GM12878 (cell line): ENCODE results near the gene IGLL5. TPM values are rescaled to one million over a fixed set of nuclear protein-coding genes. Genes with fewer than 3 reads are reported as not detected.

Experiments
- ATAC-seq: fragments of 200-7000 bp; cut with Tn5 transposase; 3 replicates; pipeline ENCODE4 v1.9.1; 2020; ENCODE audit warnings: mild to moderate bottlenecking, moderate library complexity
- BruUV-seq: library from RNA; stranded (reverse); fragments of 400-500 nt; replicated peaks from 2 replicates; lab custom pipeline; 2021; lab: Mats Ljungman, UMichigan
- CTCF ChIA-PET: fragments of 300-600 bp; sonication (Branson Sonifier 250); formaldehyde crosslinking; extraction: SDS; loops from one replicate; lab custom pipeline; 2021; ENCODE audit warnings: inconsistent platforms; lab: Yijun Ruan, JAX
- POLR2A ChIA-PET: fragments of 350-600 bp; formaldehyde crosslinking; extraction: SDS; loops from one replicate; lab custom pipeline; 2021; ENCODE audit warnings: inconsistent platforms; lab: Charles Lee
- RAD21 ChIA-PET: fragments of 300-600 bp; sonication (Branson Sonifier 250); formaldehyde crosslinking; loops from one replicate; lab custom pipeline; 2023; ENCODE audit warnings: antibody characterized with exemption; ENCODE audit not compliant: unreplicated experiment; lab: Charles Lee
- SMC1A ChIA-PET: fragments of 300-600 bp; sonication (Branson Sonifier 250); formaldehyde crosslinking; loops from one replicate; lab custom pipeline; 2023; ENCODE audit not compliant: unreplicated experiment, uncharacterized antibody; lab: Charles Lee
- DNase-seq: peaks from one replicate; pipeline ENCODE4 v3.0.0-alpha.2; 2011; ENCODE audit warnings: low read depth, low spot score
- FAIRE-seq: peaks from 3 replicates; lab custom pipeline; 2011; peaks lifted over from hg19 to GRCh38; lab: Jason Lieb, UNC
- H2AFZ ChIP-seq: 2 replicates; pipeline ENCODE4 v1.6.0; 2011; ENCODE audit warnings: low read depth, low read length, control low read depth; ENCODE audit not compliant: control insufficient read depth
- H3K27ac ChIP-seq: 2 replicates; pipeline ENCODE4 v1.5.1; 2011; ENCODE audit warnings: control low read depth; ENCODE audit not compliant: control insufficient read depth, insufficient read depth
- H3K27me3 ChIP-seq, 2 experiments: replicated peaks in 1 of 2; 2 replicates each; pipeline versions ENCODE4 v1.6.0 to v1.6.1; 2011; ENCODE audit warnings: low read length in 1 of 2; ENCODE audit not compliant: control insufficient read depth in 2 of 2, insufficient read depth in 2 of 2
- H3K36me3 ChIP-seq, 2 experiments: 2 replicates each; pipeline ENCODE4 v1.5.1; 2011; ENCODE audit warnings: low read length in 1 of 2; ENCODE audit not compliant: control insufficient read depth in 2 of 2, insufficient read depth in 2 of 2
- H3K4me1 ChIP-seq: 2 replicates; pipeline ENCODE4 v1.6.1; 2011; ENCODE audit warnings: mild to moderate bottlenecking, low read length, moderate library complexity, mixed read lengths; ENCODE audit not compliant: control insufficient read depth, insufficient read depth
- H3K4me2 ChIP-seq: 2 replicates; pipeline ENCODE4 v1.6.0; 2011; ENCODE audit warnings: control low read depth; ENCODE audit not compliant: control insufficient read depth, insufficient read depth
- H3K4me3 ChIP-seq: fragments of 200-600 bp; sonication (generic); 2 replicates; pipeline ENCODE4 v1.5.1; 2016
- H3K79me2 ChIP-seq: 2 replicates; pipeline ENCODE4 v1.6.0; 2011; ENCODE audit warnings: low read length; ENCODE audit not compliant: control insufficient read depth, insufficient read depth
- H3K9ac ChIP-seq: 2 replicates; pipeline ENCODE4 v1.8.0; 2011; ENCODE audit warnings: low read length, control low read depth, mixed read lengths; ENCODE audit not compliant: control insufficient read depth, insufficient read depth
- H3K9me3 ChIP-seq: replicated peaks from 3 replicates; pipeline ENCODE4 v1.5.1; 2011; ENCODE audit warnings: mild to moderate bottlenecking, low read length; ENCODE audit not compliant: control insufficient read depth, insufficient read depth
- H4K20me1 ChIP-seq: 2 replicates; pipeline ENCODE4 v1.6.0; 2011; ENCODE audit not compliant: control insufficient read depth, insufficient read depth
- HDGF ChIP-seq: fragments of 450-650 bp; IDR thresholded peaks from 2 replicates; pipeline ENCODE4 v1.6.1; 2016; ENCODE audit warnings: antibody characterized with exemption
- KLF5 ChIP-seq: fragments of 450-650 bp; IDR thresholded peaks from 2 replicates; pipeline ENCODE4 v1.6.1; 2014; ENCODE audit warnings: mild to moderate bottlenecking; ENCODE audit not compliant: partially characterized antibody
- POLR2AphosphoS2 ChIP-seq: IDR thresholded peaks from 2 replicates; pipeline ENCODE4 v1.6.1; 2011; ENCODE audit warnings: low read depth, mild to moderate bottlenecking, low read length, improper control_type of control experiment, moderate library complexity
- WGBS: methylation state at CpG from one replicate; pipeline ENCODE4 v1.1.6; 2016; ENCODE audit warnings: low lambda C conversion rate; ENCODE audit not compliant: insufficient replicate concordance, insufficient coverage; ENCODE audit errors: missing lambda C conversion rate; 5-methylcytosine and 5-hydroxymethylcytosine counted together
- in situ Hi-C: fragments of 300-500 bp; cut with MboI; formaldehyde crosslinking; loops from 9 replicates; pipeline ENCODE4 v1.14.3; 2018; ENCODE audit warnings: mixed read lengths
- intact Hi-C: fragments of 100-400 bp; cut with micrococcal nuclease; formaldehyde crosslinking; loops from one replicate; pipeline ENCODE4 v1.14.2; 2022; ENCODE audit not compliant: unreplicated experiment
- polyA plus RNA-seq, 11 experiments: library from polyadenylated mRNA; depleted of rRNA in 4 of 11; unstranded in 6 of 11; stranded (reverse) in 5 of 11; fragments of >200 nt; fragmentation: Nextera tagmentation in 4 of 11; fragmentation: Illumina TruSeq in 1 of 11; extraction: Ambion mirVana in 4 of 11; extraction: Trizol in 1 of 11; gene quantifications; 1 replicate in 1 of 11; 2 replicates in 10 of 11; pipeline versions ENCODE4 v1.2.1 to v1.2.3, GENCODE V29; 2011 to 2016; ENCODE audit warnings: inconsistent platforms in 2 of 11, missing spikeins in 2 of 11, low read depth in 1 of 11
- total RNA-seq, 4 experiments: library from RNA; depleted of rRNA in 3 of 4; stranded (reverse); fragments of >200 nt in 3 of 4; fragmentation: Illumina TruSeq in 1 of 4; extraction: Trizol in 1 of 4; gene quantifications; 2 replicates each; pipeline versions ENCODE4 v1.2.1 to v1.2.3, GENCODE V29; 2013 to 2021
- TF ChIP-seq, protein P1 (sequence below): fragments of 450-650 bp; IDR thresholded peaks from 2 replicates; pipeline ENCODE4 v1.6.1; 2017; ENCODE audit warnings: mild to moderate bottlenecking, moderate library complexity
- TF ChIP-seq, protein P2 (sequence below): fragments of 450-650 bp; IDR thresholded peaks from 2 replicates; pipeline ENCODE4 v1.6.1; 2016; ENCODE audit warnings: mild to moderate bottlenecking

Gene IGLL5
- total and polyA plus RNA-seq, 10 of the 15 experiments (the other 5 are each of a cell fraction or from before 2014, with no cell fraction given): not detected

DNA sequence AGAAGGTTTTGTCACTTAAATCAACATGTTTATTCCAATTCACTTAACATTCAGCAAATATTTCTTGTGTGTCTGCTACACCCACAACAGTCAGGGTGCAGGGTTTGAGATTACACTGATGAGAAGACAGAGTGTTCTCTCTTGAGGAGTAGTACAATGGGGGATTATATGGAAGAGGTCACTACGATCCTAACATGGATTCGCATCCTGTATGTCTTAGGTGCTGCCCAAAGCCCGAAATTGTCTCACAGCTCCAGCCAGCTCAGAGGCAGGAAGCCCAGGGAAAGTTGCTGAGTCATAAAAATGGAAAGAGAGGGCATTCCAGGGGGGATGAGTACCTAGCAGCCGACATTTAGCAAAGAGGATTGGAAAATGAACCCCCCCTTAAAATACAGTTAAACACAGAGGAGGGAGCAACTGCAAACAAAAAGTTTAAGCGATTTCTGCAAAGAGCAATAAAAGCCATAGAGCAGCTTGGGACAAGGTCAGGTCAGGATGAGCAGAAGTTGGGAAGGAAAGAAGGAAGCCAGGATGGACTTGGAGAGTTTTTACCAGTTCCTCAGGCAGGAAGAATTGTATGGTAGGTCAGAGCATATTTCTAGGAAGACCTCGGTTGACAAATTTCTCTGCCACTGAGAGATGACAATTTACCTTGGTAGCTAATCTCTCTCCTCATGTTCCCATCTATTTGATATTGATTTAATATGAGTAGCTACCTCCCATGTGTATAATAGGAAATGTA is 49.5 kb downstream of the IGLL5 start (continued):
- TF ChIP-seq, protein P1, sequence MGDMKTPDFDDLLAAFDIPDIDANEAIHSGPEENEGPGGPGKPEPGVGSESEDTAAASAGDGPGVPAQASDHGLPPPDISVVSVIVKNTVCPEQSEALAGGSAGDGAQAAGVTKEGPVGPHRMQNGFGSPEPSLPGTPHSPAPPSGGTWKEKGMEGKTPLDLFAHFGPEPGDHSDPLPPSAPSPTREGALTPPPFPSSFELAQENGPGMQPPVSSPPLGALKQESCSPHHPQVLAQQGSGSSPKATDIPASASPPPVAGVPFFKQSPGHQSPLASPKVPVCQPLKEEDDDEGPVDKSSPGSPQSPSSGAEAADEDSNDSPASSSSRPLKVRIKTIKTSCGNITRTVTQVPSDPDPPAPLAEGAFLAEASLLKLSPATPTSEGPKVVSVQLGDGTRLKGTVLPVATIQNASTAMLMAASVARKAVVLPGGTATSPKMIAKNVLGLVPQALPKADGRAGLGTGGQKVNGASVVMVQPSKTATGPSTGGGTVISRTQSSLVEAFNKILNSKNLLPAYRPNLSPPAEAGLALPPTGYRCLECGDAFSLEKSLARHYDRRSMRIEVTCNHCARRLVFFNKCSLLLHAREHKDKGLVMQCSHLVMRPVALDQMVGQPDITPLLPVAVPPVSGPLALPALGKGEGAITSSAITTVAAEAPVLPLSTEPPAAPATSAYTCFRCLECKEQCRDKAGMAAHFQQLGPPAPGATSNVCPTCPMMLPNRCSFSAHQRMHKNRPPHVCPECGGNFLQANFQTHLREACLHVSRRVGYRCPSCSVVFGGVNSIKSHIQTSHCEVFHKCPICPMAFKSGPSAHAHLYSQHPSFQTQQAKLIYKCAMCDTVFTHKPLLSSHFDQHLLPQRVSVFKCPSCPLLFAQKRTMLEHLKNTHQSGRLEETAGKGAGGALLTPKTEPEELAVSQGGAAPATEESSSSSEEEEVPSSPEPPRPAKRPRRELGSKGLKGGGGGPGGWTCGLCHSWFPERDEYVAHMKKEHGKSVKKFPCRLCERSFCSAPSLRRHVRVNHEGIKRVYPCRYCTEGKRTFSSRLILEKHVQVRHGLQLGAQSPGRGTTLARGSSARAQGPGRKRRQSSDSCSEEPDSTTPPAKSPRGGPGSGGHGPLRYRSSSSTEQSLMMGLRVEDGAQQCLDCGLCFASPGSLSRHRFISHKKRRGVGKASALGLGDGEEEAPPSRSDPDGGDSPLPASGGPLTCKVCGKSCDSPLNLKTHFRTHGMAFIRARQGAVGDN: no peak
- TF ChIP-seq POLR2AphosphoS2: no peak

DNA sequence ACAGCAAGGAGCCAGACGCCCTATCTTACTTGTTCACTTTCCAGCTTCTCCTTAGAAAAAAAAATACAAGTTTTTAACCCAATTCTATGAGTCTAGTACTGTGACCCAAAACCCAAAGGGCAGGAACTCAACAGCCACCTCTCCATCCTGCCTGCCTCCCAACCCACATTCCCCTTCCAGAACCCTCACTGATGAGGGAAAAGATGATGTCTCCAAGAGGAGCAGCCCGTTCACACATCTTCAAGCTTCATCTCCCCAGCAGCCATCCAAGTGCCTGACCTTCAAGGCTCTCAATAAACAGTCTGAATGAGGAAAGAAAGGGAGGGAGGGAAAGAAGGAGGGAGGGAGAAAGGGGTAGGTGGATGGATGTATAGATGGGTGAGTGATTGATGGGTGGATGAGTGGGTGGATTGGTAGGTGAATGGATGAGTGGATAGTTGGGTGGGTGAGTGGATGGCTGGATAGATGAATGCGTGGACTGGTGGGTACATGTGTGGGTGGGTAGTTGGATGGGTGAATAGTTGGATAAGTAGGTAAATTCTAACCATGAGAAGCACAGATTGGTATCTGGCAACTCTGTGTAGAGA is 50.4 kb downstream of the IGLL5 start:
- H3K4me1 ChIP-seq: peaks cover 91% of the 10 kb centered on the region
- no peaks in the 10 kb centered on the region for H3K36me3 ChIP-seq
- no peak for FAIRE-seq
- TF ChIP-seq, protein P2, sequence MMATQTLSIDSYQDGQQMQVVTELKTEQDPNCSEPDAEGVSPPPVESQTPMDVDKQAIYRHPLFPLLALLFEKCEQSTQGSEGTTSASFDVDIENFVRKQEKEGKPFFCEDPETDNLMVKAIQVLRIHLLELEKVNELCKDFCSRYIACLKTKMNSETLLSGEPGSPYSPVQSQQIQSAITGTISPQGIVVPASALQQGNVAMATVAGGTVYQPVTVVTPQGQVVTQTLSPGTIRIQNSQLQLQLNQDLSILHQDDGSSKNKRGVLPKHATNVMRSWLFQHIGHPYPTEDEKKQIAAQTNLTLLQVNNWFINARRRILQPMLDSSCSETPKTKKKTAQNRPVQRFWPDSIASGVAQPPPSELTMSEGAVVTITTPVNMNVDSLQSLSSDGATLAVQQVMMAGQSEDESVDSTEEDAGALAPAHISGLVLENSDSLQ: peak; percentile 76
- TF ChIP-seq KLF5: no peak
- TF ChIP-seq HDGF: peak; percentile 90
- TF ChIP-seq, all 136 proteins: peak for 2
- peaks cover 32% of the 10 kb centered on the region for H3K79me2 ChIP-seq
- WGBS: 97% methylated on average over 3 of the region's 3 CpGs
- ChIA-PET POLR2A (interaction anchor here (1.2 to 10.1 kb wide), 4 partner anchors 9 to 82 kb away, joined by 4 to 153 read pairs (median 10); no protein-coding TSS in a partner anchor), CTCF (interaction anchor here (0.9 to 21.7 kb wide), 10 partner anchors 10 to 877 kb away, joined by 3 to 551 read pairs (median 5); no protein-coding TSS in a partner anchor), RAD21 (interaction anchor here (1.2 to 16.2 kb wide), 7 partner anchors 9 to 827 kb away, joined by 3 to 255 read pairs (median 24); no protein-coding TSS in a partner anchor), SMC1A (interaction anchor here (0.6 to 15.9 kb wide), 8 partner anchors 17 to 968 kb away, joined by 3 to 154 read pairs (median 12); no protein-coding TSS in a partner anchor)
- H3K4me2 ChIP-seq: no peak overlapping the region
- H4K20me1 ChIP-seq: no peaks in the 10 kb centered on the region
- H3K9me3 ChIP-seq: no peaks in the 10 kb centered on the region; the same call in 2 of the 3 replicates
- intact Hi-C loops: no loop called here
- ATAC-seq (no peak), DNase-seq (no peak)
- in situ Hi-C loops: no loop called here
- BruUV-seq: no TSS peak
- H2AFZ ChIP-seq: no peak overlapping the region
- peak overlapping the region; percentile 92 for H3K27ac ChIP-seq
- no peak overlapping the region for H3K9ac ChIP-seq
- H3K4me3 ChIP-seq: no peak overlapping the region
- no peaks in the 10 kb centered on the region for H3K27me3 ChIP-seq
